Measurements from ENCODE around the gene CAMK2D.

The CAMK2D gene

GRCh38 chr4:113602646-113603228, 158.8 kb downstream of the CAMK2D start:
- Histone ChIP-seq H3K27me3 (ENCODE audit: low read depth, low read length) (no peaks in the 10 kb centered on the region), H3K4me3 (ENCODE audit: low read depth in 1 of 2, low read length in 2 of 2) (no peak overlapping the region), H3K4me1 (ENCODE audit: control insufficient read depth in 1 of 2, insufficient read depth in 2 of 2, low read length in 2 of 2) (peaks cover 0 to 6% of the 10 kb centered on the region in 2 donors), H3K27ac (ENCODE audit: low read length) (no peak overlapping the region), H3K36me3 (ENCODE audit: control insufficient read depth in 1 of 2, insufficient read depth in 2 of 2, low read length in 2 of 2) (no peaks in the 10 kb centered on the region), H3K9me3 (ENCODE audit: control insufficient read depth in 1 of 2, low read length in 2 of 2) (no peaks in the 10 kb centered on the region)

- no peak overlapping the region for H3K27ac ChIP-seq (ENCODE audit: low read length)
- H3K4me1 ChIP-seq (ENCODE audit: control insufficient read depth in 1 of 2, insufficient read depth in 2 of 2, low read length in 2 of 2): peaks cover 0 to 6% of the 10 kb centered on the region in 2 donors
- no peaks in the 10 kb centered on the region for H3K36me3 ChIP-seq (ENCODE audit: control insufficient read depth in 1 of 2, insufficient read depth in 2 of 2, low read length in 2 of 2)
- no peaks in the 10 kb centered on the region for H3K9me3 ChIP-seq (ENCODE audit: control insufficient read depth in 1 of 2, low read length in 2 of 2)
- H3K27me3 ChIP-seq (ENCODE audit: low read depth, low read length): no peaks in the 10 kb centered on the region
- no peak overlapping the region for H3K4me3 ChIP-seq (ENCODE audit: low read depth in 1 of 2, low read length in 2 of 2)
These were observed 159.9 kb downstream of the CAMK2D start for GRCh38 chr4:113601636-113602035.

GRCh38 chr4:113596396-113596795, 165.1 kb downstream of the CAMK2D start:
- Histone ChIP-seq H3K27ac (ENCODE audit: low read length) (no peak overlapping the region), H3K4me3 (ENCODE audit: low read depth in 1 of 2, low read length in 2 of 2) (no peak overlapping the region), H3K4me1 (ENCODE audit: control insufficient read depth in 1 of 2, insufficient read depth in 2 of 2, low read length in 2 of 2) (no peaks in the 10 kb centered on the region), H3K36me3 (ENCODE audit: control insufficient read depth in 1 of 2, insufficient read depth in 2 of 2, low read length in 2 of 2) (no peaks in the 10 kb centered on the region), H3K9me3 (ENCODE audit: control insufficient read depth in 1 of 2, low read length in 2 of 2) (no peaks in the 10 kb centered on the region), H3K27me3 (ENCODE audit: low read depth, low read length) (no peaks in the 10 kb centered on the region)

- no peak overlapping the region for H3K4me3 ChIP-seq (ENCODE audit: low read depth in 1 of 2, low read length in 2 of 2)
- H3K4me1 ChIP-seq (ENCODE audit: control insufficient read depth in 1 of 2, insufficient read depth in 2 of 2, low read length in 2 of 2): no peaks in the 10 kb centered on the region
- no peaks in the 10 kb centered on the region for H3K36me3 ChIP-seq (ENCODE audit: control insufficient read depth in 1 of 2, insufficient read depth in 2 of 2, low read length in 2 of 2)
- no peaks in the 10 kb centered on the region for H3K9me3 ChIP-seq (ENCODE audit: control insufficient read depth in 1 of 2, low read length in 2 of 2)
- H3K27me3 ChIP-seq (ENCODE audit: low read depth, low read length): no peaks in the 10 kb centered on the region
- no peak overlapping the region for H3K27ac ChIP-seq (ENCODE audit: low read length)
These were observed 167.3 kb downstream of the CAMK2D start for GRCh38 chr4:113594231-113594556.

GRCh38 chr4:113593400-113594230, 167.9 kb downstream of the CAMK2D start:
- Histone ChIP-seq H3K4me1 (ENCODE audit: control insufficient read depth in 1 of 2, insufficient read depth in 2 of 2, low read length in 2 of 2) (no peaks in the 10 kb centered on the region), H3K27ac (ENCODE audit: low read length) (no peak overlapping the region), H3K27me3 (ENCODE audit: low read depth, low read length) (no peaks in the 10 kb centered on the region)

GRCh38 chr4:113591982-113592381, 169.6 kb downstream of the CAMK2D start:
- Histone ChIP-seq H3K27ac (ENCODE audit: low read length) (no peak overlapping the region), H3K36me3 (ENCODE audit: control insufficient read depth in 1 of 2, insufficient read depth in 2 of 2, low read length in 2 of 2) (no peaks in the 10 kb centered on the region), H3K9me3 (ENCODE audit: control insufficient read depth in 1 of 2, low read length in 2 of 2) (no peaks in the 10 kb centered on the region), H3K4me1 (ENCODE audit: control insufficient read depth in 1 of 2, insufficient read depth in 2 of 2, low read length in 2 of 2) (no peaks in the 10 kb centered on the region), H3K27me3 (ENCODE audit: low read depth, low read length) (no peaks in the 10 kb centered on the region), H3K4me3 (ENCODE audit: low read depth in 1 of 2, low read length in 2 of 2) (no peak overlapping the region)

More at GRCh38 chr4:113593400-113594230, 167.9 kb downstream of the CAMK2D start:
- no peak overlapping the region for H3K4me3 ChIP-seq (ENCODE audit: low read depth in 1 of 2, low read length in 2 of 2)
- no peaks in the 10 kb centered on the region for H3K9me3 ChIP-seq (ENCODE audit: control insufficient read depth in 1 of 2, low read length in 2 of 2)
- no peaks in the 10 kb centered on the region for H3K36me3 ChIP-seq (ENCODE audit: control insufficient read depth in 1 of 2, insufficient read depth in 2 of 2, low read length in 2 of 2)

GRCh38 chr4:113588895-113589668, 172.5 kb downstream of the CAMK2D start:
- Histone ChIP-seq H3K4me1 (ENCODE audit: control insufficient read depth in 1 of 2, insufficient read depth in 2 of 2, low read length in 2 of 2) (peaks cover 8 to 18% of the 10 kb centered on the region in 2 donors), H3K9me3 (ENCODE audit: control insufficient read depth in 1 of 2, low read length in 2 of 2) (no peaks in the 10 kb centered on the region), H3K27ac (ENCODE audit: low read length) (no peak overlapping the region)

GRCh38 chr4:113587640-113588275, 173.8 kb downstream of the CAMK2D start:
- H3K27me3 ChIP-seq (ENCODE audit: low read depth, low read length): no peaks in the 10 kb centered on the region
- no peaks in the 10 kb centered on the region for H3K9me3 ChIP-seq (ENCODE audit: control insufficient read depth in 1 of 2, low read length in 2 of 2)
- no peaks in the 10 kb centered on the region for H3K36me3 ChIP-seq (ENCODE audit: control insufficient read depth in 1 of 2, insufficient read depth in 2 of 2, low read length in 2 of 2)
- no peak overlapping the region for H3K4me3 ChIP-seq (ENCODE audit: low read depth in 1 of 2, low read length in 2 of 2)
- peak overlapping the region; percentile 27 for H3K27ac ChIP-seq (ENCODE audit: low read length)
- H3K4me1 ChIP-seq (ENCODE audit: control insufficient read depth in 1 of 2, insufficient read depth in 2 of 2, low read length in 2 of 2): peaks cover 8 to 20% of the 10 kb centered on the region in 2 donors

More at GRCh38 chr4:113588895-113589668, 172.5 kb downstream of the CAMK2D start:
- Histone ChIP-seq H3K36me3 (ENCODE audit: control insufficient read depth in 1 of 2, insufficient read depth in 2 of 2, low read length in 2 of 2) (no peaks in the 10 kb centered on the region), H3K4me3 (ENCODE audit: low read depth in 1 of 2, low read length in 2 of 2) (no peak overlapping the region), H3K27me3 (ENCODE audit: low read depth, low read length) (no peaks in the 10 kb centered on the region)

- H3K4me3 ChIP-seq (ENCODE audit: low read depth in 1 of 2, low read length in 2 of 2): no peak overlapping the region
- no peaks in the 10 kb centered on the region for H3K36me3 ChIP-seq (ENCODE audit: control insufficient read depth in 1 of 2, insufficient read depth in 2 of 2, low read length in 2 of 2)
- peak overlapping the region; percentile 27 for H3K27ac ChIP-seq (ENCODE audit: low read length)
- no peaks in the 10 kb centered on the region for H3K27me3 ChIP-seq (ENCODE audit: low read depth, low read length)
- H3K9me3 ChIP-seq (ENCODE audit: control insufficient read depth in 1 of 2, low read length in 2 of 2): no peaks in the 10 kb centered on the region
- peaks cover 8 to 20% of the 10 kb centered on the region in 2 donors for H3K4me1 ChIP-seq (ENCODE audit: control insufficient read depth in 1 of 2, insufficient read depth in 2 of 2, low read length in 2 of 2)
These were observed 174.4 kb downstream of the CAMK2D start for GRCh38 chr4:113587156-113587555.

- Histone ChIP-seq H3K4me3 (ENCODE audit: low read depth in 1 of 2, low read length in 2 of 2) (no peak overlapping the region), H3K27me3 (ENCODE audit: low read depth, low read length) (no peaks in the 10 kb centered on the region), H3K9me3 (ENCODE audit: control insufficient read depth in 1 of 2, low read length in 2 of 2) (no peaks in the 10 kb centered on the region), H3K27ac (ENCODE audit: low read length) (no peak overlapping the region), H3K4me1 (ENCODE audit: control insufficient read depth in 1 of 2, insufficient read depth in 2 of 2, low read length in 2 of 2) (peaks cover 8 to 20% of the 10 kb centered on the region in 2 donors), H3K36me3 (ENCODE audit: control insufficient read depth in 1 of 2, insufficient read depth in 2 of 2, low read length in 2 of 2) (no peaks in the 10 kb centered on the region)
These were observed 175.5 kb downstream of the CAMK2D start for GRCh38 chr4:113586072-113586471.
